Measurements from ENCODE around the gene SPRY2.
"Not testable (repeated sequence)": the region's sequence is repeated elsewhere in the genome, so short reads cannot be mapped to it uniquely, and the experiment has no call there.

DNA sequence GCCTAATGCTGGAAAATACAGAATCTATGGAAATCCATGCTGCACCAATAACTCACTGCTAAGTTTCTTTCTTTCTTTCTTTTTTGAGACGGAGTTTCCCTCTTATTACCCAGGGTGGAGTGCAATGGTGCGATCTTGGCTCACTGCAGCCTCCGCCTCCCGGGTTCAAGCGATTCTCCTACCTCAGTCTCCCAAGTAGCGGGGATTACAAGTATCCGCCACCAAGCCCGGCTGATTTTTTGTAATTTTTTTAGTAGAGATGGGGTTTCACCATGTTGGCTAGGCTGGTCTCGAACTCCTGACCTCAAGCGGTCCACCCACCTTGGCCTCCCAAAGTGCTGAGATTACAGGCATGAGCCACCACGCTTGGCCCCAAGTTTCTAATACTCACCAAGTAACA, 3.1 kb upstream of the SPRY2 start:
- TF ChIP-seq SIN3A (IDR thresholded peaks at IDR 0.05; ENCODE audit: low read depth); FOSL1 (IDR thresholded peaks at IDR 0.05; ENCODE audit: low read depth); TCF7L2 (IDR thresholded peaks at IDR 0.05; ENCODE audit: borderline replicate concordance, extremely low read depth, insufficient read depth, insufficient read length); POLR2A (IDR thresholded peaks at IDR 0.05; ENCODE audit: borderline replicate concordance, extremely low read depth, insufficient read depth, insufficient read length); EZH2 (IDR thresholded peaks at IDR 0.05); POLR2AphosphoS5 (IDR thresholded peaks at IDR 0.05; ENCODE audit: low read depth, low read length); YY1 (IDR thresholded peaks at IDR 0.05; ENCODE audit: extremely low read depth, insufficient replicate concordance, low read depth, low read length); RAD21 (IDR thresholded peaks at IDR 0.05; ENCODE audit: low read depth); EGR1 (IDR thresholded peaks at IDR 0.05; ENCODE audit: low read depth); CBX3 (IDR thresholded peaks at IDR 0.05; ENCODE audit: low read depth): not testable (repeated sequence)
- TF ChIP-seq, protein P1, sequence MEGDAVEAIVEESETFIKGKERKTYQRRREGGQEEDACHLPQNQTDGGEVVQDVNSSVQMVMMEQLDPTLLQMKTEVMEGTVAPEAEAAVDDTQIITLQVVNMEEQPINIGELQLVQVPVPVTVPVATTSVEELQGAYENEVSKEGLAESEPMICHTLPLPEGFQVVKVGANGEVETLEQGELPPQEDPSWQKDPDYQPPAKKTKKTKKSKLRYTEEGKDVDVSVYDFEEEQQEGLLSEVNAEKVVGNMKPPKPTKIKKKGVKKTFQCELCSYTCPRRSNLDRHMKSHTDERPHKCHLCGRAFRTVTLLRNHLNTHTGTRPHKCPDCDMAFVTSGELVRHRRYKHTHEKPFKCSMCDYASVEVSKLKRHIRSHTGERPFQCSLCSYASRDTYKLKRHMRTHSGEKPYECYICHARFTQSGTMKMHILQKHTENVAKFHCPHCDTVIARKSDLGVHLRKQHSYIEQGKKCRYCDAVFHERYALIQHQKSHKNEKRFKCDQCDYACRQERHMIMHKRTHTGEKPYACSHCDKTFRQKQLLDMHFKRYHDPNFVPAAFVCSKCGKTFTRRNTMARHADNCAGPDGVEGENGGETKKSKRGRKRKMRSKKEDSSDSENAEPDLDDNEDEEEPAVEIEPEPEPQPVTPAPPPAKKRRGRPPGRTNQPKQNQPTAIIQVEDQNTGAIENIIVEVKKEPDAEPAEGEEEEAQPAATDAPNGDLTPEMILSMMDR (IDR thresholded peaks at IDR 0.05 in 2 of 3, conservative IDR thresholded peaks at IDR 0.05 in 1 of 3; ENCODE audit: borderline replicate concordance in 1 of 3, insufficient read depth in 1 of 3, low read depth in 2 of 3, low read length in 2 of 3): not testable (repeated sequence)
- TF ChIP-seq, protein P2, sequence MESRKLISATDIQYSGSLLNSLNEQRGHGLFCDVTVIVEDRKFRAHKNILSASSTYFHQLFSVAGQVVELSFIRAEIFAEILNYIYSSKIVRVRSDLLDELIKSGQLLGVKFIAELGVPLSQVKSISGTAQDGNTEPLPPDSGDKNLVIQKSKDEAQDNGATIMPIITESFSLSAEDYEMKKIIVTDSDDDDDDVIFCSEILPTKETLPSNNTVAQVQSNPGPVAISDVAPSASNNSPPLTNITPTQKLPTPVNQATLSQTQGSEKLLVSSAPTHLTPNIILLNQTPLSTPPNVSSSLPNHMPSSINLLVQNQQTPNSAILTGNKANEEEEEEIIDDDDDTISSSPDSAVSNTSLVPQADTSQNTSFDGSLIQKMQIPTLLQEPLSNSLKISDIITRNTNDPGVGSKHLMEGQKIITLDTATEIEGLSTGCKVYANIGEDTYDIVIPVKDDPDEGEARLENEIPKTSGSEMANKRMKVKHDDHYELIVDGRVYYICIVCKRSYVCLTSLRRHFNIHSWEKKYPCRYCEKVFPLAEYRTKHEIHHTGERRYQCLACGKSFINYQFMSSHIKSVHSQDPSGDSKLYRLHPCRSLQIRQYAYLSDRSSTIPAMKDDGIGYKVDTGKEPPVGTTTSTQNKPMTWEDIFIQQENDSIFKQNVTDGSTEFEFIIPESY (IDR thresholded peaks at IDR 0.05; ENCODE audit: extremely low read depth, insufficient replicate concordance, low read length): not testable (repeated sequence)
- TF ChIP-seq, protein P3, sequence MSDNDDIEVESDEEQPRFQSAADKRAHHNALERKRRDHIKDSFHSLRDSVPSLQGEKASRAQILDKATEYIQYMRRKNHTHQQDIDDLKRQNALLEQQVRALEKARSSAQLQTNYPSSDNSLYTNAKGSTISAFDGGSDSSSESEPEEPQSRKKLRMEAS (IDR thresholded peaks at IDR 0.05): not testable (repeated sequence)

Measured in HCT116 (cell line).